ENCODE measurements around the gene KCNJ6.

DNA sequence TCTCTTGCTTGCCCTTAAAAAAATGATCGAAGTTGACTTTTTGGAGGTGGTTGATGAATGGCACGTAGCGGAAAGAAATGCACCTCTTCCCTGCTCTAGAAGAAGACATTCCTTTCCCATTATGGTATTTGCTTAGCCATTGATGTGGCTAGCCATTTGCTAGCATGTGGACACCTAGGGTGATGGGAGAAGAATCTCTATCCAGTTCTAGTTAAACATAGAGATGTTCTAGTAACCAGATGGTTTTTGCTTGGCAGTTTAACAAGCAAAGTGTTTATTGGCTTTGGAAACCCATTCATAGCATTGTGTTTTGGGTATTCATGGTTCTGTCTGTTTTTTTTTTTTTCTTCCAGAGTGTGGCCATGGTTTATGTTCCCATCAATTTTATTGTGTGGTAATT lies 78.9 kb downstream of the KCNJ6 start:
- TF ChIP-seq, protein P1, sequence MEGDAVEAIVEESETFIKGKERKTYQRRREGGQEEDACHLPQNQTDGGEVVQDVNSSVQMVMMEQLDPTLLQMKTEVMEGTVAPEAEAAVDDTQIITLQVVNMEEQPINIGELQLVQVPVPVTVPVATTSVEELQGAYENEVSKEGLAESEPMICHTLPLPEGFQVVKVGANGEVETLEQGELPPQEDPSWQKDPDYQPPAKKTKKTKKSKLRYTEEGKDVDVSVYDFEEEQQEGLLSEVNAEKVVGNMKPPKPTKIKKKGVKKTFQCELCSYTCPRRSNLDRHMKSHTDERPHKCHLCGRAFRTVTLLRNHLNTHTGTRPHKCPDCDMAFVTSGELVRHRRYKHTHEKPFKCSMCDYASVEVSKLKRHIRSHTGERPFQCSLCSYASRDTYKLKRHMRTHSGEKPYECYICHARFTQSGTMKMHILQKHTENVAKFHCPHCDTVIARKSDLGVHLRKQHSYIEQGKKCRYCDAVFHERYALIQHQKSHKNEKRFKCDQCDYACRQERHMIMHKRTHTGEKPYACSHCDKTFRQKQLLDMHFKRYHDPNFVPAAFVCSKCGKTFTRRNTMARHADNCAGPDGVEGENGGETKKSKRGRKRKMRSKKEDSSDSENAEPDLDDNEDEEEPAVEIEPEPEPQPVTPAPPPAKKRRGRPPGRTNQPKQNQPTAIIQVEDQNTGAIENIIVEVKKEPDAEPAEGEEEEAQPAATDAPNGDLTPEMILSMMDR (IDR thresholded peaks at IDR 0.05; ENCODE audit: insufficient read depth, low read depth, low read length): no peak
- TF ChIP-seq EZH2 (IDR thresholded peaks at IDR 0.05; ENCODE audit: insufficient read depth, low read length): no peak

All from astrocyte (in vitro differentiated cells and primary cell).